Mesangial cell (primary cell): ENCODE data around the gene ZNF511. TPM values are rescaled to one million over a fixed set of nuclear protein-coding genes. Genes with fewer than 3 reads are reported as not detected.

Experiments
- total RNA-seq: library from RNA; depleted of rRNA; stranded (reverse); fragments of >200 nt; gene quantifications from 2 replicates; pipeline ENCODE4 v1.2.3, GENCODE V29; 2015

ZNF511 gene, protein sequence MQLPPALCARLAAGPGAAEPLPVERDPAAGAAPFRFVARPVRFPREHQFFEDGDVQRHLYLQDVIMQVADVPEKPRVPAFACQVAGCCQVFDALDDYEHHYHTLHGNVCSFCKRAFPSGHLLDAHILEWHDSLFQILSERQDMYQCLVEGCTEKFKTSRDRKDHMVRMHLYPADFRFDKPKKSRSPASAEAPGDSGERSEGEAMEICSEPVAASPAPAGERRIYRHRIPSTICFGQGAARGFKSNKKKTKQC
- total RNA-seq = 31.4 and 63.9 TPM in 2 replicates

DNA sequence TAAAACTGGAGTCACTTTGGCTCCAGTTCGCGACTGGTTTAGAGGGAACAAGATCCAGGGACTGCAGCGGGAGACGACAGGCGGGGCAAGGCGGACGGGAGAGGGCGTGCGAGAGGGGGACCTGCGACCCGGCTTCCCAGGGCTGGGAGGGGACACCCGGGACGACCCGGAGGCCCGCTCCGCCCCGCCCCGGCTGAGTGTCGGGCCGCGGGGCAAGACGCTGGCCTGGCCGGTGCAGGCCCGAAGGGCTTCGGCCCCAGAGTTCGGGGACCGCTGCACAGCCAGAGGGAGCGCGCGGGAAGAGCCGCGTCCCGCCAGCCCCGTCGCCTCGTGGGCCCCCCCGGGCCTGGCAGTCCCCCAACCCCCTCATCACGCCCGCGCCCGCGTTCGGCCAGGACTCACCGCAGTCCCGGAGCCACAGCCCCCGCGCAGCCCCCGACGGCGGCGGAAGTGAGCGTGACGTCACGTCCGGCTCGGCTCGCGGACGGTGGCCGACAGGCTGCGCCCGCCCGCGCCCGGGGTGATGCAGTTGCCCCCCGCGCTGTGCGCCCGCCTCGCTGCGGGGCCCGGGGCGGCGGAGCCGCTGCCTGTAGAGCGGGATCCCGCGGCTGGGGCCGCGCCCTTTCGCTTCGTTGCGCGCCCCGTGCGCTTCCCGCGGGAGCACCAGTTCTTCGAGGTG is at the start of gene ZNF511, which contains the start of gene TUBGCP2:
ZNF511 (plus strand) TSS at position 494 of the 679 bp plus-strand sequence; CDS start at position 524, 30 bp downstream.
TUBGCP2 (minus strand) TSS at position 452 of the 679 bp plus-strand sequence. CDS start 5,931 bp downstream, outside the sequence.

DNA sequence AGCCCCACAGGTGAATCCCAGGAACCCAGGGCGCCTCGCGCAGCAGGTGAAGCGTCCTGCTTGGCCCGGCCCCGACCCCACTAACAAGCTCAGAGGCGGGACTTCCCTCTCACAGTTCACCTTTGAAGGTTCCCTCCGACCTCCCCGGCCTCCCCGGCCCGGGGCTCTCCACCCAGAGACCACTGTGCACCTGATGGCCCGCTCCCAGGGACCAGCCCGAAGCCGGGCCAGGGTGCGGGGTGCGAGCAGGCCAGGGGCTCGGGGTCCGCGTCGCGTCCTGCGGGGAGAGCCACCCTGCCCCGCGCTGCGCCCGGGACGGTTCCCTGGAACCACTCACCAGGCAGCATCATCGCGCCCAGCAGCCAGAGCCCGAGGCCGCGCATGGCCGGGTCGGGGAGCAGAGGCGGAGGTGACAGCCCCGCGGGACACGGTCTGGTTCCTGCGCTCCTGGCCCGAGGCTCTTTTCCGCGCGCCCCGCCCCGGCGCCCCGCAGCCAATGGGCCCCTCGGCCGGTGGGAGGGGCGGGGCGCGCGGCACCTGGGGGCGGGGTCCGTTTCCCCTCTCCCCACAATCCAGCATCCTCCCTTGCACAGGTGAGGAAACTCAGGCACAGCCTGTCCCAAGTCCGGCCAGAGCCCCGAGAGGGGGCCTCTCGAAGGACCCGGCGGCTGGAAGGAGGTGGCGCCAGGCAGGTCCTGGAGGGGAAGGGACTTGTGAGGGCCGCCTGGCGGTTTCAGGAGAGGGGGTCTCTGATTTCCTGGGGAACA is 32.1 kb upstream of the ZNF511 start, which contains the start of gene ADAM8:
ADAM8 (minus strand) TSS at position 434 of the 767 bp plus-strand sequence; CDS start at position 383, 51 bp downstream.

DNA sequence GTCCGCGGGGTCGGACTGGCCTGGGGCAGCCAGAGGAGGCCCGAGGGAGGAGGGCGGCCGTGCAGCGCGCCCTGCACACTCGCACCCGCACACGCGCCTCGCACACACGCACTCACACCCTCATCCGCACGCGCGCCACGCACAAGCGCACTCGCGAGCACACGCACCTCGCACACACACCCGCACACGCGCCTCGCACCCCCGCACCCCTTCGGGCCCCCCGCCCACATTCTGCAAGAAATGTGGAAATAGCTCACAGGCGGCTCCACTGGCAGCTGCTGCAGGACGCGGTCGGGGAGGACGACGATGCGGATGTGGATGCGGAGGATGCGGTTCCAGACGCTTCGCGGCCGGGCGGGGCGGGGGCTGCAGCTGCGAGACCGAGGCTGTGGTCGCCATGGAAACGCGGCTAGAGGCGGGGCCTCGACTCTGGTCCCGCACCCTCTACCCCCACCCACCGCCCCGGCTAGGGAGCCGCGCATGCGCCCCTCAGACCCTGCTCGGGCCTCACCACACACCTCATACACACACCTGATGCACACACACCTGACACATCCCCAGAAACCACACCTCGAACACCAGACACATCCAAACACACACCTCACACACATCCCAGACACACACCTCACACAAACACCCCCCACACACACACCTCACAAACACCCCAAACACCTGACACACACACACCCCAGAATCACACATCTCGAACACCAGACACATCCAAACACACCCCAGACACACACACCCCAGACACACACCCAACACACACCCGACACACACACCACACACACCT is 28.1 kb downstream of the ZNF511 start, which contains the start of gene CALY:
CALY (minus strand) TSS at position 320 of the 793 bp plus-strand sequence. CDS start 7,907 bp downstream, outside the sequence.

DNA sequence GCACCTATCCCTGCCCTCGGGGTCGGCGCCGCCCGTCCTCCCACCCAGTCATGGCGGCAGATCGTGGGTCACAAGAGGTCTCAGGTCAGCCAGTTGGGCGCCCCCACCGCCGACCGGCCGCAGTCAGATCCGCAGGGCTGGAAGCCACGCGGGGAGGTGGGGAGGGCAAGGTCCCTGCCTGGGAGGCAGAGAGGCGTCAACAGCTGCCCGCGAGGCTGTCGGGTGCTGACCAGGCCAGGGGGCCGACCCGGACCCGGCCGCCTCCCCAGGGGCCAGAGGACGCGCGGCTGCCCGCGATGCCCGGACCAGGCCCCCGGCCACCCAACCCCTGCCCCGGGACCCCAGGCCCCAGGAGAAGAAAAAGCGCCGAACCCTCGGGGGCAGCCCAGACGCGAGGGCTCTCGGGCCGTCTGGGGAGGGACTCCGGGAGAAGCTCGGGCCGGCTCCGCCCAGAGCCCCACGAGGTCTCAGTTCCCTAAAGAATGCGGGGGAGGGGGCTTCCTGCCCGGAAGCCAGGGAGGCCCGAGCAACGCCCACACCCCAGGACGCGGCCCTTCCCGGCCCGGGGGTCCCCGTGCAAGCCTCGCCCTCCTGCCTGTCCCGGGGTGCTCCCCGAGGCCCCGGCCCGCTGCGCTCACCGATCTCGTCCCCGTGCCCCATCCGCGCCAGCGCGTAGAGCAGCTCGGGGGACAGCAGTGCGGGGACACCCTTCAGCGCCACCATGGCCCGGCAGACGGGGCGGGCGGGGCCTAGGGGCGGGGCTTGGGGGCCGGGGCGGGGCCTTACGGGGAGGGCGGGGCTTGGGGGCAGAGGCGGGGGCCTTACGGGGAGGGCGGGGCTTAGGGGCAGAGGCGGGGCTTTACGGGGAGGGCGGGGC is 48.8 kb downstream of the ZNF511 start, which contains the start of gene FUOM:
FUOM (minus strand) TSS at position 735 of the 877 bp plus-strand sequence; CDS start at position 723, 12 bp downstream.

Other genes starting within 250 kb of the ZNF511 start
- gene ADGRA1, start 221.0 kb upstream of the ZNF511 start, total RNA-seq = not detected in 2 replicates
- 0.16 TPM in 1 of 2 replicates, not detected in the other for gene KNDC1, start 148.7 kb upstream of the ZNF511 start, total RNA-seq
- not detected in 2 replicates for gene UTF1, start 78.7 kb upstream of the ZNF511 start, total RNA-seq
- gene VENTX, start 71.1 kb upstream of the ZNF511 start, total RNA-seq = not detected in 2 replicates
- gene ADAM8, start 32.0 kb upstream of the ZNF511 start, total RNA-seq = 0.81 and 1.9 TPM in 2 replicates
- gene TUBGCP2, start within 50 bp of the ZNF511 start, total RNA-seq = 64.0 and 67.5 TPM in 2 replicates
- gene CALY, start 28.0 kb downstream of the ZNF511 start, total RNA-seq = 1.9 TPM in 1 of 2 replicates, not detected in the other
- not detected in 2 replicates for gene PRAP1, start 38.5 kb downstream of the ZNF511 start, total RNA-seq
- 34.9 and 46.0 TPM in 2 replicates for gene FUOM, start 49.1 kb downstream of the ZNF511 start, total RNA-seq
- gene ECHS1, start 64.4 kb downstream of the ZNF511 start, total RNA-seq = 85.7 and 93.0 TPM in 2 replicates
- gene PAOX, start 70.3 kb downstream of the ZNF511 start, total RNA-seq = 6.7 and 9.0 TPM in 2 replicates
- 38.7 and 50.0 TPM in 2 replicates for gene MTG1, start 85.2 kb downstream of the ZNF511 start, total RNA-seq
- 0.16 and 0.38 TPM in 2 replicates for gene SPRN, start 115.7 kb downstream of the ZNF511 start, total RNA-seq
- gene SCART1, start 145.0 kb downstream of the ZNF511 start, total RNA-seq = under 0.01 and 1.4 TPM in 2 replicates
- 0.16 and 0.38 TPM in 2 replicates for gene CYP2E1, start 218.4 kb downstream of the ZNF511 start, total RNA-seq